Suprapubic skin (tissue), 4 donors: Measurements from ENCODE around the gene ALDH7A1. TPM values are rescaled to one million over a fixed set of nuclear protein-coding genes. Genes with fewer than 3 reads are reported as not detected.

ENCODE experiments used
- DNase-seq, 2 donors: peaks; one replicate each; pipeline ENCODE4 v3.0.0-alpha.2; 2019; ENCODE audit warnings: low spot score in 2 of 2
- H3K27ac ChIP-seq: fragments of 200-600 bp; sonication (generic); one replicate; pipeline ENCODE4 v1.5.1; 2019
- H3K27me3 ChIP-seq: fragments of 200-600 bp; sonication (generic); one replicate; pipeline ENCODE4 v1.5.1; 2019
- H3K36me3 ChIP-seq: fragments of 200-600 bp; sonication (generic); one replicate; pipeline ENCODE4 v1.5.1; 2019
- H3K4me1 ChIP-seq: fragments of 200-600 bp; sonication (generic); one replicate; pipeline ENCODE4 v1.5.1; 2019
- H3K4me3 ChIP-seq: fragments of 200-600 bp; sonication (generic); one replicate; pipeline ENCODE4 v1.5.1; 2019; ENCODE audit warnings: mild to moderate bottlenecking
- H3K9me3 ChIP-seq: fragments of 200-600 bp; sonication (generic); one replicate; pipeline ENCODE4 v1.5.1; 2019
- CTCF ChIP-seq, 2 donors: fragments of 200-600 bp in 1 of 2; fragments of 450-650 bp in 1 of 2; sonication (generic) in 1 of 2; IDR thresholded peaks; one replicate each; pipeline ENCODE4 v1.5.1; 2016 to 2019; ENCODE audit warnings: antibody characterized with exemption in 2 of 2, mild to moderate bottlenecking in 1 of 2, moderate library complexity in 1 of 2
- EP300 ChIP-seq: sonication (generic); formaldehyde crosslinking; IDR thresholded peaks from one replicate; pipeline ENCODE4 v1.6.1; 2017; ENCODE audit warnings: antibody characterized with exemption
- POLR2A ChIP-seq, 2 donors: fragments of 450-650 bp; IDR thresholded peaks; one replicate each; pipeline ENCODE4 v1.6.1; 2017; ENCODE audit warnings: antibody characterized with exemption in 2 of 2, mild to moderate bottlenecking in 2 of 2, moderate library complexity in 2 of 2
- POLR2AphosphoS5 ChIP-seq, 3 donors: sonication (generic); formaldehyde crosslinking; IDR thresholded peaks; one replicate each; pipeline ENCODE4 v1.6.1; 2017; ENCODE audit warnings: antibody characterized with exemption in 3 of 3
- WGBS: methylation state at CpG from one replicate; pipeline ENCODE4 v1.1.5; 2018; 5-methylcytosine and 5-hydroxymethylcytosine counted together
- total RNA-seq, 4 donors: library from RNA; depleted of rRNA; stranded (reverse); fragments of >200 nt; gene quantifications; one replicate each; pipeline ENCODE4 v1.1.0, GENCODE V29; 2016

Gene ALDH7A1
- total RNA-seq, 4 donors from 2014 or later, result 28.5 to 71.2 (median 43.5) TPM

- no peak overlapping the region for H3K4me3 ChIP-seq
- no peaks in the 10 kb centered on the region for H3K4me1 ChIP-seq
- 87% methylated on average over 4 of the region's 4 CpGs for WGBS
- no peak for DNase-seq
- no peaks in the 10 kb centered on the region for H3K27me3 ChIP-seq
- no peak overlapping the region for H3K27ac ChIP-seq
- peaks cover 43% of the 10 kb centered on the region for H3K36me3 ChIP-seq
- TF ChIP-seq POLR2AphosphoS5 (IDR thresholded peaks at IDR 0.05) (no peak), EP300 (no peak), POLR2A (IDR thresholded peaks at IDR 0.05) (no peak), CTCF (IDR thresholded peaks at IDR 0.05) (no peak)
- H3K9me3 ChIP-seq, result no peaks in the 10 kb centered on the region
Observed at GRCh38 chr5:126615286-126615685, 20.3 kb upstream of the ALDH7A1 start.

- H3K27me3 ChIP-seq, result no peaks in the 10 kb centered on the region
- no peak overlapping the region for H3K27ac ChIP-seq
- H3K36me3 ChIP-seq, result peaks cover 47% of the 10 kb centered on the region
- 91% methylated on average over 7 of the region's 7 CpGs for WGBS
- H3K9me3 ChIP-seq, result no peaks in the 10 kb centered on the region
- no peak overlapping the region for H3K4me3 ChIP-seq
- H3K4me1 ChIP-seq, result no peaks in the 10 kb centered on the region
- DNase-seq, result no peak
- no peak for TF ChIP-seq EP300
- TF ChIP-seq POLR2AphosphoS5 (IDR thresholded peaks at IDR 0.05), result no peak
- no peak for TF ChIP-seq POLR2A (IDR thresholded peaks at IDR 0.05)
- no peak for TF ChIP-seq CTCF (IDR thresholded peaks at IDR 0.05)
Observed at GRCh38 chr5:126613941-126614592, 19.0 kb upstream of the ALDH7A1 start.

GRCh38 chr5:126610616-126611015, 15.6 kb upstream of the ALDH7A1 start:
- H3K36me3 ChIP-seq, result peaks cover 46% of the 10 kb centered on the region
- TF ChIP-seq POLR2AphosphoS5 (IDR thresholded peaks at IDR 0.05) (no peak), POLR2A (IDR thresholded peaks at IDR 0.05) (no peak), EP300 (no peak), CTCF (IDR thresholded peaks at IDR 0.05) (no peak)
- 99% methylated on average over 6 of the region's 6 CpGs for WGBS

GRCh38 chr5:126610160-126610559, 15.1 kb upstream of the ALDH7A1 start:
- Histone ChIP-seq H3K9me3 (no peaks in the 10 kb centered on the region), H3K4me3 (no peak overlapping the region), H3K27ac (no peak overlapping the region), H3K27me3 (no peaks in the 10 kb centered on the region), H3K36me3 (peaks cover 48% of the 10 kb centered on the region), H3K4me1 (peaks cover 15% of the 10 kb centered on the region)
- TF ChIP-seq CTCF (IDR thresholded peaks at IDR 0.05) (no peak), POLR2A (IDR thresholded peaks at IDR 0.05) (no peak), EP300 (no peak), POLR2AphosphoS5 (IDR thresholded peaks at IDR 0.05) (no peak)
- 85% methylated on average over 2 of the region's 2 CpGs for WGBS
- DNase-seq, result no peak

More at GRCh38 chr5:126610616-126611015, 15.6 kb upstream of the ALDH7A1 start:
- H3K4me3 ChIP-seq, result no peak overlapping the region
- no peak overlapping the region for H3K27ac ChIP-seq
- no peaks in the 10 kb centered on the region for H3K27me3 ChIP-seq
- no peak for DNase-seq
- peaks cover 12% of the 10 kb centered on the region for H3K4me1 ChIP-seq
- no peaks in the 10 kb centered on the region for H3K9me3 ChIP-seq

GRCh38 chr5:126605525-126605924, 10.5 kb upstream of the ALDH7A1 start:
- TF ChIP-seq EP300 (no peak), POLR2A (IDR thresholded peaks at IDR 0.05) (no peak), POLR2AphosphoS5 (IDR thresholded peaks at IDR 0.05) (no peak), CTCF (IDR thresholded peaks at IDR 0.05) (no peak)
- Histone ChIP-seq H3K9me3 (no peaks in the 10 kb centered on the region), H3K4me1 (peaks cover 42% of the 10 kb centered on the region), H3K27me3 (no peaks in the 10 kb centered on the region), H3K4me3 (no peak overlapping the region), H3K36me3 (peaks cover 50% of the 10 kb centered on the region), H3K27ac (no peak overlapping the region)
- DNase-seq, result no peak
- 82% methylated on average over 5 of the region's 5 CpGs for WGBS
